ENCODE data around the gene SLC5A6. TPM values are rescaled to one million over a fixed set of nuclear protein-coding genes. Genes with fewer than 3 reads are reported as not detected.

The SLC5A6 gene
- total RNA-seq, 1 donor from 2014 or later, result 87.1 TPM

Other genes starting within 250 kb of the SLC5A6 start
- 2.5 and 3.6 TPM in 2 replicates for gene MAPRE3, start 241.6 kb downstream of the SLC5A6 start, total RNA-seq
- 93.4 and 98.6 TPM in 2 replicates for gene TMEM214, start 179.3 kb downstream of the SLC5A6 start, total RNA-seq
- 13.9 and 14.1 TPM in 2 replicates for gene AGBL5, start 160.6 kb downstream of the SLC5A6 start, total RNA-seq
- gene OST4, start 140.6 kb downstream of the SLC5A6 start, total RNA-seq, result 314 and 326 TPM in 2 replicates
- 1.1 and 1.4 TPM in 2 replicates for gene EMILIN1, start 133.7 kb downstream of the SLC5A6 start, total RNA-seq
- 13.4 and 13.9 TPM in 2 replicates for gene KHK, start 125.5 kb downstream of the SLC5A6 start, total RNA-seq
- gene CGREF1, start 93.1 kb downstream of the SLC5A6 start, total RNA-seq, result 14.4 and 15.1 TPM in 2 replicates
- gene ABHD1, start 88.5 kb downstream of the SLC5A6 start, total RNA-seq, result 0.23 and 0.28 TPM in 2 replicates
- gene PREB, start 77.6 kb downstream of the SLC5A6 start, total RNA-seq, result 85.4 and 88.3 TPM in 2 replicates
- not detected in 2 replicates for gene PRR30, start 72.9 kb downstream of the SLC5A6 start, total RNA-seq
- gene TCF23, start 63.3 kb downstream of the SLC5A6 start, total RNA-seq, result not detected in 2 replicates
- 109 and 120 TPM in 2 replicates for gene ATRAID, start 227 bp downstream of the SLC5A6 start, total RNA-seq
- 144 and 159 TPM in 2 replicates for gene CAD, start 5.1 kb upstream of the SLC5A6 start, total RNA-seq
- gene SLC30A3, start 50.8 kb upstream of the SLC5A6 start, total RNA-seq, result 1.4 and 2.2 TPM in 2 replicates
- not detected in 2 replicates for gene DNAJC5G, start 63.2 kb upstream of the SLC5A6 start, total RNA-seq
- 0.33 and 0.47 TPM in 2 replicates for gene TRIM54, start 70.2 kb upstream of the SLC5A6 start, total RNA-seq
- gene UCN, start 96.2 kb upstream of the SLC5A6 start, total RNA-seq, result 1.9 and 2.7 TPM in 2 replicates
- 86.8 and 89.1 TPM in 2 replicates for gene MPV17, start 110.8 kb upstream of the SLC5A6 start, total RNA-seq
- gene GTF3C2, start 144.5 kb upstream of the SLC5A6 start, total RNA-seq, result 80.1 and 83.8 TPM in 2 replicates
- gene EIF2B4, start 158.1 kb upstream of the SLC5A6 start, total RNA-seq, result 51.2 and 52.0 TPM in 2 replicates
- 120 and 128 TPM in 2 replicates for gene SNX17, start 158.3 kb upstream of the SLC5A6 start, total RNA-seq
- 11.1 and 13.5 TPM in 2 replicates for gene ZNF513, start 168.5 kb upstream of the SLC5A6 start, total RNA-seq
- 165 and 167 TPM in 2 replicates for gene PPM1G, start 197.3 kb upstream of the SLC5A6 start, total RNA-seq
- 93.9 and 94.7 TPM in 2 replicates for gene NRBP1, start 216.4 kb upstream of the SLC5A6 start, total RNA-seq
- 4.6 and 5.2 TPM in 2 replicates for gene KRTCAP3, start 230.1 kb upstream of the SLC5A6 start, total RNA-seq